GM20000 (cell line): ENCODE results near the gene RPL35A.
"Not testable (repeated sequence)": the region's sequence is repeated elsewhere in the genome, so short reads cannot be mapped to it uniquely, and the experiment has no call there.

Experiments used
- DNase-seq: peaks from one replicate; pipeline ENCODE4 v3.0.0; 2012; ENCODE audit warnings: low spot score
- CTCF ChIP-seq: IDR thresholded peaks from 2 replicates; pipeline ENCODE4 v1.5.1; 2012; ENCODE audit warnings: mild to moderate bottlenecking, control low read depth; ENCODE audit errors: extremely low read depth, missing control alignments

RPL35A gene

DNA sequence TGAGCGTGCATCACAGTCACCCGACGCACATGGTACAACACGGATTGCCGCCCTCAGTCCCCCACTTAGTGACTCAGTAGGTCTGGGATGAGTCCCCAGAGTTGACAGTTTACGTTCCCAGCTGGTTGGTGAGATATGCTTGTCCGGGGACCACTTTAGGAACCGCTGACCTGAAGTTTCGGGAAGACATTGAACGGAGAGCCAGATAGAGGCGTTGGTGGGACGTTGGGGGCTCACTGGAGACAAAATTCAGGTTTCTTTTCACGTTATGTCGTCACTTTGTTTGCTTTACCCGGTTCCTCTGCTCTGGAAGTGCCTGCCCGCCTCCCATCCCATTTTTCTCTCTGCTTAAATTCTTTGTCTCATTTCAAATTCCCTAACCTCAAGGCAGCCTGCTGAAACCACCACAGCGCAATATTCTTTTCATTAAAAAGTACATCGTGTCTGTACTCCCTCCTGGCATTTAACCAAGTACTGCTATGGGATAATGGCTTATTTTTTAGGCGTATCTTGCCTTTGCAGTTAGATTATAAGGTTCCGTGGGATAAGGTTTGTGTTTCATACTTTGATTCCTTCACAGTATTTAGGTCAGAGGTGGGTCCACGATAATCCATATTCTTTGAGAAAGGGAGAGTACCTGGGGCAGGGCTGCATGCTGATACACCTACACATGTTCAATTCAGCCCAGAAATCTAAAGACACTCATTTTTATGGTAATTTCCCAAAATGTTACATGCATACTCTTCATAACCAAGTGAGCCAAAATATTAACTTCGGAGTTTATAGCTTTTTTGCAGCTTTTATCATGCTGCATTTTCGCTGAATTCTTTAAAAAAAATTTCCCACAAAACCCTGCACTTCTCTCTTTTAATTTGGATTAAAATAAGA, 10.9 kb downstream of the RPL35A start:
- no peak for TF ChIP-seq CTCF

GRCh38 chr3:197961582-197961945, 11.6 kb downstream of the RPL35A start:
- TF ChIP-seq CTCF: no peak
- DNase-seq: no peak

More for the DNA sequence above, 10.9 kb downstream of the RPL35A start:
- no peak for DNase-seq

DNA sequence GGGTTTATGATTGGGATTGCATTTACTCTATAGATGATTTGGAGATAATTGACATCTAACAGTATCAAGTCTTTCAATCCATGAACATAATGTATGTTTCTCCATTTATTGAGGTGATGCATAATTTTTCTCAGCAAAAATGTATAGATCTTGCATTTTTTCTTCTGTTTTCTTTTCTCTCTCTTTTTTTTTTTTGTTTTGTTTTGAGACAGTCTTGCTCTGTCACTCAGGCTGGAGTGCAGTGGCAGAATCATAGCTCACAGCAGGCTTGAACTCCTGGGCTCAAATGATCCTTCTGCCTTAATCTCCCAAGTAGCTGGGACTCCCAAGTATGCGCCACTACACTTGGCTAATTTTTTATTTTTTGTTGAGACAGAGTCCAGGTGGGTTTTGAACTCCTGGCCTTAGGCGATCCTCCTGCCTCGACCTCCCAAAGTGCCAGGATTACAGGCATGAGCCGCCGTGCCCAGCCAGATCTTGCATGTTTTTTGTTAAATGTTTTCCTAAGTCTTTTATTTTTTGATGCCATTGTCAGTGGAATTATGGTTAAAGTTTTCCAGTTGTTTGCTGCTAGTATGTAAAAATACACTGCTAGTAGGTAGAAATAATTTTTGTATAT, 13.1 kb downstream of the RPL35A start:
- no peak for TF ChIP-seq CTCF
- no peak for DNase-seq

GRCh38 chr3:197967337-197967989, 17.5 kb downstream of the RPL35A start:
- DNase-seq: not testable (repeated sequence)

DNA sequence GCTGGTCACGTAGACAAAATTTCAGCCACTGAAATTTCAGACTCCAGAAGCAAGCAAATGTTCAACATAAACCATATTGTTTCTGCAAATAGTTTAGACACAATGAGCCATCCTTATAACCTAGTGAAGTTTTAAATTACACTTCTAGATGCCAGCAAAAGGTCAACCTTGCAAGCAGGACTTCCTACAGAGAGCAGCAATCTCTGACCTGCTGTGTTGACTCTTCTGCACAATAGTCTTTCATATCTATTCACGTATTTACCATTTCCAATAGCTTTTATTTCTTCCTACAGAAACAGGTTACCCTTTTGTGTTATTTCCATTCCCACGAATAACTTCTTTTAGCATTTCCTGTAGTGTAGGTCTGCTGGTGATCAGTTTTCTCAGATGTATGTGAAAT, 20.6 kb downstream of the RPL35A start:
- no peak for TF ChIP-seq CTCF
- no peak for DNase-seq

DNA sequence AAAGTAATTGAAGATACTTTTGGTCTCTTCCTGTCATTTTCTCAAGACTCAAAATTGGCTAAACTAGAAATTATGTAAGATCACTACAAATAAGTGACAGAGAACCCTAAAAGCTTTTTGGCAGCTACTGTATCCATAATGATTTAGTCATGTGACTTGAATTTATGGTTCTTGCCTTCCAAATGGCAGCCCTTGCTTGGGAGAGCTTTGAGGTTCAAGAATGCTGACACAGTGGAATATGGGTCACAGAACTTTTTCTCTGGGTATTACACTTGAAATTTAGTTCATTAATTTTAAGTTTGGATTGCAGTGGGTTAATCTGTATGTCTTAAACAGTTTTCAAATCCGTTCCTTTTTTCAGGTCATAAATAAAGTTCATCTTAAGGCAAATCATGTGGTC, 24.0 kb downstream of the RPL35A start:
- TF ChIP-seq CTCF: no peak
- no peak for DNase-seq

DNA sequence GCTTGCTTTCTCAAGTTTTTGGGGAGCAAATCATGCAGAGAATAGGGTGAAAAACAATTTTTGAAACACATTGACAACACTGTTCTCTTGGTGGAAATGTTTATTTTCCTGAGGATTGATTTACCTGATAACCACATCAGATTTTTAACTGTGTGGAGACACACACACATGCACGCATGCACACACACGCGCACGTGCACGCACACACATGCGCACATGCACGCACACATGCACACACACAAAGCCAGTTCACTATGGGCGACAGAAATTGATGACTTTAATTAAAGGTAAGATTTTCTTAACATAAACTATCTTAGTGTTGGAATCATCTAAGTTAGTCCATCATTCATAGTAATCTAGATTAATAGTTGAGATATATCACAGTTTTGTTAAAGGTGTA, 25.3 kb downstream of the RPL35A start:
- DNase-seq: no peak
- TF ChIP-seq CTCF: no peak
